NOMO-1 treated with DMSO at 0.1 percent for 48 hours (cell line): ENCODE data around the gene TEP1.
A peak's percentile ranks its signal among the peaks of the same experiment; 100 is the strongest.
"Not testable (repeated sequence)": the region's sequence is repeated elsewhere in the genome, so short reads cannot be mapped to it uniquely, and the experiment has no call there.

Experiments used
- DNase-seq: peaks from one replicate; lab custom pipeline; 2025; ENCODE audit not compliant: unreplicated experiment; lab: John Stamatoyannopoulos, UW

TEP1 gene

DNA sequence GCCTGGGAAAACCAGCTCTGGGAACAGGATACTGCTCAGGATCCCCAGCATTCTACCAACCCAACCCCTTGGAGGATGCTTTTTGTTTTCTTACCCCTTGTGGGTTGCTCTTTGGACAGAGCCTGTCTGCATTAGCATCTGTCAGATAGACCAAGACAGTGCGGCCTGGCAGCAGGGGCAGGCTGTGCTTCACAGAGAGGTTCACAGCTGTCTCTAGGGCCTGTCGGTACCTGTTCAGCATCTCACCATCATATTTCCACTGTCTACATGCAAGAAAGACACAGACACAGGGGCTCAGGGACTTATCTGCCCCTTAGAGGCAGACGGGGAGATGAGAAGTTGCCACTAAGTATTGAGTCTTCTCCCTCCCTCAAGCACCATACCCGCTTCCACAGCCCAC lies 21.8 kb downstream of the TEP1 start:
- DNase-seq: no peak

DNA sequence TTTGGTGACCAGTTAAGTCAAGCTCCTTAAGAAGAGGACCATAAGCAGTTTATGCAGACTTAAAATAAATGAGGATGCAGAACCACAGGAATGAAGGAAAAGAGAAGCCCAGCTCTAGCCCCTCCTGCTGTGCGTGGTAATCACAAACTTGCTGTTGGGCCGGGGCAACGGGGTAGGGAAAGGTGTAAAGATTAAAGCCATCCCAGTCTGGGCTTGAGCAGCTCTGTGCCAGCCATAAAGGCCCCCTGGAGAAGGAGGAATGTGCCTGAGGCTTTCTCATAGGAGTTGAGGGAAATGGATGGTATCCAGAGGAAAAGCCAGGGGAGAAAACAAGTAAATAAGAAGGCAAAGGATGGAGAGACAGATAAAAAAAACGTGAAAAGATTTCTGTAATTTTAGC lies 25.1 kb downstream of the TEP1 start:
- no peak for DNase-seq

DNA sequence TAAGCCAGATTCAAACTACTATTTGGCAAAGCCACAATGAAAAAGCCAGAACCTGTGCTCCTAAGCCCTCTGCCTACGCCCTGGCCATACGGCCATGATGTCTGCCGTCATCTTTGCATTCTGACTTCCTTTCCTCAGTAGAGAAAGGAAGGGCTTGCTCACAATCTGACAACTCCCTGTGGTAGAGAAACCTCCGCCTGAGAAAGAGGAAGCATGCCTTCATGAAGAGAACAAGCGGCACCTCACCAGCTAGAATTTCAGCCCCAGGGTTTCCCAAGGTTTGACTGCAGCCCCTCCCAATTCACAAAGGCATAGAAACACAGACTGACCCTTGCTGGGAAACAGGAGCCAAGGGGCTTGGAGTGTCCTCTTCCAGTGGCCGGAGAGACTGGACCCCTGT lies 25.7 kb downstream of the TEP1 start:
- DNase-seq: peak; percentile 76

DNA sequence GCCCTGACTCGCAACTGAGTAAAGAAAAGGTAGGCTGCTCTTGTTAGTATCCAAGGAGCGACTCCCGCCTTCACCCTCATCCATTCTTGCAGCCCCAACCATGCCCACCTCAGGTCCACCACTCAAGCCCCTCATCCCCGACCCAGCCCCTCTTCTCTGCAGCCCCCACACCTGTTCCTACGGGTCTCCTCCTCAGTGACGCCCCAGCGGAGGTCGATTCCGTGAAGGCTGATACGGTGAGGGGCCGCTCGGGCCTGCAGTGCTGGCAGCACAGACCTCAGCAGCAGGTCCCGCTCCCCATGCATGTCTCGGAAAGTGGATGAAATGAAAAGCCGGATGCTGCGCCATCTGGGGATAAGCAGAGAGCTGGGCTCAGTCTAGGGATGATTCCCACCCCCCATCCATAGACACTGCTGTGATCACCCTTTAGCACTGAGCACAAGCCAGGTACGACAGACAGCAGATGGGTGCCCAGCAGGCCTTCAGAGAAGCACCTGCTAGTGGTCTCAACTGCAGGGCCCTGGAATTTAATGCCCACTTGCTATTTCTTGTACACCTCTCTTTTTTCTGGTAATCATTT lies 26.9 kb downstream of the TEP1 start:
- no peak for DNase-seq

DNA sequence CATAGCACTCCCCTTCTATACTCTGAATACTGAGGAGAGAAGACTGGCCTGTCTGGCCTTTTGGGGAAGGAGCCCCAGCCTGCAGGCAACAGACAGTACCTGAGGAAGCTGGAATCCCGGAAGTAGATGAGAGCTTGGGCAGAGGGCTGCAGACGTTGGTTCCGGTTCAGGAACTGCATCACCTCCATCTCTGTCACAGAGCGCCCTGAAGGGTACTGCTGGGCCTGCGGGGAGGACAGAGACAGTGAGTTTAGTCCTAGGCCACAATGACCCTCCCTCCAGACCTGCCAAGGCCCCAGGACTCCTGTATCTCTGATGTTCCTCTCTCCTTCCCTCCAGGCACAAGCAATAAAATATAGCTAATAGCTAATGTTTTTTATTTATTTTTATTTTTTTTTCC lies 28.4 kb downstream of the TEP1 start:
- no peak for DNase-seq

DNA sequence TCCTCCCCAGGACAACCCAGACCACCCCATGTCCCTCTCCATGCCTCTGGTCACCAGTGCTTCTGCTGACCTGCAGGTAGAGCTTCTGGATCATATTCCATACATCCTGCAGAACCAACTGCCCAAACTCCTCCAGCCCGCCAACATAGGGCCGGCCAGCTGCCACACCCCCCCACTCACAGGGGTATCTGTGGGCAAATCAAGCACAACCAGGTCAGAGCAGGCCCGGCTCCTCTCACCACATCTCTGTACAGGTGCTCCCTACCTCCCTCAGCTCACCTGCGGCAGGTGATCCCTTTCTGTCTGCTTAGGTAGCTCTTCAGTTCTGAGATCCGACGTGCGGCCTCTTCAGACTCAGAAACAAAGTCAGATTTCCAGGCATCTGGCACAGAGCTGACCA lies 29.0 kb downstream of the TEP1 start:
- DNase-seq: no peak

DNA sequence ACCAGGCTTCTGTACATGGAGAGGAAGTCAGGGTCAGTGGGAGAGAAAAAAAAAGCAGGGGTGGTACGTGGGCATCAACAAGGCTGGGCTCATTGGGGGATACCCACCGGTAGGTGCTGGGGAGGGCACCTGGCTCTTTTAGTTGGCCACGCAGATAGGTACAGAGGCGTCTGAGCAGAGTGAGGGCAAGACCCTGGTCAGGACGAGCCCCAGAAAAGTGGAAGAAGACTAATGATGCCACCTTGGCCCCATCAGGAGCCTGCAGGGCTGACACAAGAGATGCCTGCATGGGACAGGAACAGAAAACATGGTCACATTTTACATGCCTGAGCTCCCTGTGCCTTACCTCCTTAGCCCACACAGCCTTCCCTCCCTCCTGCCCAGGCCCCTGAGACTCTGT lies 29.7 kb downstream of the TEP1 start:
- no peak for DNase-seq

DNA sequence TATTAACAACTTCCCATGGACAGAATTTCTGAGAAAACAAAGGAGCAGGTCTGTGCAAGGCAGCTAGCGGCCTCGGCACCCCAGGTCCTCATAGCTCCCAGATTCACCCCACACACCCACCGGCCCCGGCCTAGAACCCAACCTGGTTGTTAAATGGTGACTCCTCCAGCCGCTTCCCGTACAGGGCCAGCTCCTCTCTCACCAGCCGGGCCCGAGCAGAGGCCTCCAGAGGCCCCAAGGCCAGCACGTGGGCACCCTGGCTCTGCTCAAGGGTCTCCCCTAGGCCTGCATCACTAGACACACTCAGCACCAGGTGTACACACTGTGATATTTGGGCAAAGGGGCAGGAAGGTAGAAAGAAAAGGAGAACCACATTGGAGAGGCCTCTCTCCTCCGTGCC lies 30.3 kb downstream of the TEP1 start:
- no peak for DNase-seq

DNA sequence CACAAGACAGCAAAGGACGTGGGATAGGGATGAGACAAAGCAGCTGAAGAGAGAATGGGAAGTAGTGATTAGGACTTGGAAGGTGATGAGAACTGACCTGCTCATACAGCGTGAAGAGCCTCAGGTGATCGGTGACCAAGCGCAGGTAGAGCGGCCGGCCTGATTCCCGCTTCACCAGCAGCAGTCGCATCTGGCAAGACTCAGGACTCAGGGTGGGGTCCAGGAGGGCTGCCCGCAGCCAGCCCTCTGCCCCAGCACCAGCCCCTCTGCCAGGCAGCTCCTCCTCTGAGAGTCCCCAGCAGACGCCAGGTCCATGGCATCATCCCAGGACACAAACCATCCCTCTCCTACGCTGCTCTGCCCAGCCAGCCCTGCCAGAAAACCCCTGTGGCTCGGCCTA lies 30.8 kb downstream of the TEP1 start:
- DNase-seq: no peak

DNA sequence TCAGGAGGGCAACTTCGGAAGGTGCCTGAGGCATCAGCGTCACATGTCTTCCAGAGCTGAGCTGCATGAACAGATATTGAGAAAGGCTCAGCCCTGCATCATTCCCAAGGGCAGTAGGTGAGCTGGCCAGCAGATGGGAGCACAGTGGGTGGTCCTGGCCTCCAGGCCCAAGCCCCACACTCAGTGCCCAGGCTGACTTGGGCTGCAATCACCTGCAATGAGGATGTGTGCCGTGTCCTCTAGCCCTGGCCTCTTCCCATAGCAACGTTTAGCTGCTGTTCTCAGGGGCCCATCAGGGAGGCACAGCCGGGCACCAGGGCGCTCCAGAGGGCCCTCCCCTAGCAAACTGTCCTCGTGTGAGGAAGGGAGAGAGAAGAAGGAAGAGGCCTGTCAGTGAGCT lies 32.0 kb downstream of the TEP1 start:
- DNase-seq: no peak

DNA sequence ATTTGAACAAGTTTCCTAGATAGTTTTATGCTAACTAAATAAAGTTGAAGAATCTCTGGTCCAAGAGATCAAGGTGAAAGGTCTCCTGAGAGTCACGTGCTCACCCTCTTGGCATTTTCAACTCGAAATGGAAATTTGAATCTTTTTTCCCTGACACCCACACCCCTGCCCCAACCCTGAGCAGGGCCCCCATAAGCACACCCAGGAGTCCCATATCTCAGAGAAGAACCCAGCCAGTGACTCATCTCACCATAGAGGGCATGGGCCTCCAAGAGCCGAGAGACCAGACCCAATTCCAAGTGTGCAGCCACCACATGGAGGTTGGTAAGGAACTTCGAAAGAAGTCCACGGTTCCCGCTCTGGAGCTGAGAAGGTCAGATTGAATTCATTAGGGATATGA lies 32.6 kb downstream of the TEP1 start:
- DNase-seq: no peak

DNA sequence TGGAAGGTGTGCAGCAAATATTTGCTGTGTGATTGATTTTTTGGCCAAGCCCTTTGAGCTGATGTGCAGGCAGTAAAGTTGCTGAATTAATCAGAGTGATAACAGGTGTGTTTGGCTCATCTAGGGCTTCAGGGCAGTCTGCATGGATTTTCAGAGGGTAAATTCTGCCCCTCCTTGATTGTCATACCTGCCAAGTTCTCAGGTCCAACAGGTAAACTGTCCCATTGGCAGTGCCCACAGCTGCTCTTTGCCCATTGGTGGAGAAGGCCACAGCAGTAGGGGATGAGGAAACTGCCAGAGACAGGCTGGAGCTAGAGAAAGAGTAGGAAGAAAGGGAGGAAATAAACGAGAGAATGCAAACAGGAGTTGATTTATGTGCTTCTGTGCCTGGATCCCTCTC lies 33.6 kb downstream of the TEP1 start:
- no peak for DNase-seq

DNA sequence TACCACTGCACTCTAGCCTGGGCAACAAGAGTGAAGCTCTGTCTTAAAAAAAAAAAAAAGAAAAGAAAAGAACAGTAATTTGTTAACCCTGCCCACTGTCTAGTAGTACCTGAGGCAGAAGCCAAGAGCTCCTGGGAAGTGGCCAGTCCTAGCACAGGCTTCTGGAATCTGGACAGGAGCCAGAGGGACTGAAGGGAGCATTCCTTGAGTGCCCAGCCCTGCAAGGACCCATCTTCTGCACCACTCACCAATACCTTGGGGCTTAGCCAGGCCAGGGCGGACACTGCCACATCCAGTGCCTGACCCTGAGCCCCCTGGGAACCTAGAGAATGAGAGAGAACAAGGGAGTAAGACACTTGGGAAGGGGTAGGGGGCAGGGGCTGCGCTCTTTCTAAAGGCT lies 36.1 kb downstream of the TEP1 start:
- DNase-seq: no peak

DNA sequence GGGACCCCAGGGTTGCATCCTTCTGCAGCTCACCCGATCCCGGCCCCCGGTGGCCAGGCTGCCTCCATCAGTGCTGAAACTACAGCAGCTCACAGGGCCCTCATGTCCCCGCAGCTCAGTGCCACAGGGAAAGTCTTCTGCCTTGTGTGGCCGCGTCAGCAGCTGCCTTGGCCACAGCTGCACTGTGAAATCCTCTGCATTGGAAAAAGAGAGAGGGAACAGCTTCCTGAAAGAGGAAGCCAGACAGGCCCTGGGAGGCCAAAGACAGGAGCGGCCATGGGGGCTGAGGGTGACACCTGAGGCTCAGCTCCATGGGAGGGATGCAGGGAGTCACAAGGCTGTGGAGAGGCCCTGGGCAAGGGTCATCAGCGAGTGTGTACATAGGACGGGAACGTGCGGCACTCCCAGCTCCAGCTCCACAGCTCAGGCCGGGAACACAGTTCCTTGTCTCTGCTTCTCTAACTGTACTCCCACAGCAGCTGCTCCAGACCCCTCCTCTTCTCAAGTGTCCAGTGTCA lies 37.2 kb downstream of the TEP1 start:
- no peak for DNase-seq

DNA sequence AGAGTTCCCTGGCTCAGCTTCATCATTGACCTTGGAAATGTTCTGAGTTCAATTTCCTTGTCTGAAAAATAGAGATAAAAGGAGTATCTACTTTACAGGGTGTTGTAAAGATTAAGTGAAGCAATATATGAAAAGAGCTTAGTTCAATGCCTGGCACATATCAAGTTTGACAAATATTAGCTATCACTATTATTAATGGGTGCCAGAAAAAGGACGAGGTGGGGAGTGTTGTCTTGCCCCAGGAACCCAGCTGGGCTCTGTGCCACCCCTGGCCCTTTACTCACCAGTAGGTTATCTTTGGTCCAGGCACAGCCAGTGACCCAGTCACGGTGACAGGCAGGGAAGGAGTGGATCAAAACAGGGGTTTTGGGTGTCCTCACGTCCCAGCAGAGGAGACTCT lies 37.8 kb downstream of the TEP1 start:
- no peak for DNase-seq

DNA sequence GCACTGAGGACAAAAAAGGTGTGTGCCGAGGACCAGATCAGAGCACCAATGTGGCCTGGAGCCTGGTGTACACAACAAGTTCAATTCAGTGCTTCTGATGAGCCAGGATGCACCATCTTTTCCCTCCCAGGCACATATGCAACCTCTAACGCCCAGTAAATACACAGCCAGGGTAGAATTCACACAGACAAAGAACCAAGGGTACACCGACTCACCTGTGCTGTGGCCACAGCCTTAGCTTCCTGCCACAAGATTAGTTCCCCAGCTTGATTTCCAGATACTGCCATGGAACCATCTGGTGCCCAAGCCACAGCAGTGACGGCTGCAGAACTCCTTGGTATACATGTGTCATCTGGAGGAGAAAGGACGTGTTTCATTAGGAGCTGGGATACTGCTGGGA lies 40.5 kb downstream of the TEP1 start:
- DNase-seq: no peak

DNA sequence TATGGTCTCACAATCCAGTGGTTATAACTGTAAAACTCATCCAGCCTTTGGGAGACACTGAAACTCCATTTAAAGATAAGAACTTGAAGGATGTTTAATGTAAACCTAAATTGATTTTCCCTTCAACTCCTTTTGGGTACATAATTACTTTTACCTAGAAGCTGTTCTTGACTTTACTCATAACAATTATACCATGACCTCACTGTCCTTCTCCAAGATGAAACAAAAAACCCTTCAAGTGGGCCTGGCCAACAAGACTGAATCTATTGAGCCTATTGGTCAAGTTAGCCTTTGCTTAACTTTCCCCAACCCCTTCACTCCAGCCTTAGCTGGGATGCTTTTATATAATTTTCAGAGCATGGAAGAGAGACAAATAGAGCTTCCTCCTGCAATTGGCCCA lies 47.4 kb downstream of the TEP1 start:
- no peak for DNase-seq

DNA sequence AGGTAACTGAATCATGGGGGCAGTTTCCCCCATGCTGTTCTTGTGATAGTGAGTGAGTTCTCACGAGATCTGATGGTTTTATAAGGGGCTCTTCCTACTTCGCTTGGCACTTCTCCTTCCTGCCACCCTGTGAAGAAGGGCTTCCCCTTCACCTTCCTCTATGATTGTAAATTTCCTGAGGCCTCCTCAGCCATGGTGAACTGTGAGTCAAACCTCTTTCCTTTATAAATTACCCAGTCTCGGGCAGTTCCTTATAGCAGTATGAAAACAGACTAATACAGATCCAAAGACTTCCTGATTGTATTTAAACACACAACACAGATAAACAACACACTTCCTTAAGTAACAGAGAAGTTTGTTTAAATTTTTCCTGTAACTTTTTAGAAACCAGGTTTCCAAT lies 54.8 kb downstream of the TEP1 start:
- not testable (repeated sequence) for DNase-seq

DNA sequence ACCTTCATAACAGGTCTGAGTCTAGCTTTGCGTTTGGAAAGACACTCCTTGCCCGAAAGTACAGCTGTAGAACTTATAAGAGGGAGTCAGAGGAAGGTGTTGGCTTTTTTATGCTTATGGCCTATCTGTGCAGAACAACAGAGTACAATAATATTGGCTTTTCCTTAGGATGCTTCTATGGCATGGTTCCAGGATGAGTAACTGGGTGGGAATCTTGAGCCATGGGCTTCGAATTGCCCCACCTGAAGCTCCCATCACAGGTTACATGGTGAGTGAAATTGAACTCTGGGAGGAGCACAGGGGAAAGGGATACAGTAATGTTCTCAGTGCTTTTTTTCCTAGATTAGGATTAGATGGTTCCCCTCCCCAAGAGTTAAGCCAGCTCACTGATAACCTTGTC lies 56.9 kb downstream of the TEP1 start:
- no peak for DNase-seq

DNA sequence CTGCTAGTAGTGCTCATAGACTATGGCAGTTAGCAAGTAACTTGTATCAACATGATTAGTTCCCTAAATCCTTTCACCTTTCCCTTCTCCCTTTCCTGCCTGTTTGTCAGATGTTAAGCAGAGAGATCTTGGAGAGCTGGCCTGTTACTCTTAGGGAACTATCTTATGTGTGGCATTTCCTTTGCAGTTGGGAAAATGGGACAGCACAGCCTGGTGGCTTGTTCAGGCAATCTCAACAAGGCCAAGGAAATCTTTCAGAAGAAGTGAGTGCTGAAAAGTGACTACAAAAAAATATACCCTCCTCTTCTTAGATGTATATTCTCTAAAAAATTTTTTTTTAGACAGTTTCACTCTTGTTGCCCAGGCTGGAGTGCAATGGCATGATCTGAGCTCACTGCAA lies 62.4 kb downstream of the TEP1 start:
- DNase-seq: no peak

DNA sequence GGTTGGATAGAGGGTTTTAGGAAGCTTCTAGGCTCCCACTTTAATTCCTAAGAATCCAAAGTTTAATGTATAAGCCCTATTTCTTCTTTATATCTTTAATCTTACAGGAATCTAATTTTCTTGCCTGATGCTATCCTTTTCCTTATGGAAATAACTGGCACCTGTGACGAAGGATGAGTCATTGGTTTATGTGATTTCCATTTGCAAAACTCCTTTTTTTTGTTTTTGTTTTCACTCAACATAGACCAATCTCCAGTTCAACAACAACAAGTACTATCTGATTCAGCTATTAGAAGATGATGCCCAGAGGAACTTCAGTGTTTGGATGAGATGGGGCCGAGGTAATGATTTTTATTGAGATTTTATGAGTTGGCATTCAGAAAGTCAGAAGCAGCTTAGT lies 63.0 kb downstream of the TEP1 start:
- no peak for DNase-seq

DNA sequence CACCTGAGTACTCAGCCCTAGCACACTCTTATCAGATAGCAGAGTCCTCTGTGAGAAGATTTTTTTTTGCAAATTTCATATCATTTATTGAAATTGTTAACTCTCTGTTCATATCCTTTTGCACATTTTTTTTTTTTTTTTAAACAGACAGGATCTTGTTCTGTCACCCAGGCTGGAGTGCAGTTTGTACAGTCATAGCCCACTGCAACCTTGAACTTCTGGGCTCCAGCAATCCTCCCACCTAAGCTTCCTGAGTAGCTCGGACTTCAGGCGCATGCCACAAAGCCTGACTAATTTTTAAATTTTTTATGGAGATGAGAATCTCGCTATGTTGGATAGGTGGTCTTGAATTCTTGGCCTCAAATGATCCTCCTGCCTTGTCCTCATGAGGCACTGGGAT lies 65.6 kb downstream of the TEP1 start:
- no peak for DNase-seq

DNA sequence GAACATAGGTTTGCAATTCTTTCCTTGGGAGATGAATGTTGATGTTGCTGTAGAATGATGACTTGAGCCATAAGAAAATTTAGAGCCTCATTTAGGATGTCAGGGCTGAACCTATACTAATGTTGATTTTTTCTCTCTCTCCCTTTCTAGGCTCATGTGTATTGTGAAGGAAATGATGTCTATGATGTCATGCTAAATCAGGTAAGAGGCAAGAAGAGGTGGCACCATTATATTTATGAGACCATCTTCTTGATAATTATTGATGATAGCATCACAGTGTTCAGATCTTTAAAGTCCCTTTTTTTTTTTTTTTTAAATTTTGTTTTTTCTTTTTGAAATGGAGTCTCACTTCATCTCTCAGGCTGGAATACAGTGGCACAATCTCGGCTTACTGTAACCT lies 66.6 kb downstream of the TEP1 start:
- DNase-seq: no peak

DNA sequence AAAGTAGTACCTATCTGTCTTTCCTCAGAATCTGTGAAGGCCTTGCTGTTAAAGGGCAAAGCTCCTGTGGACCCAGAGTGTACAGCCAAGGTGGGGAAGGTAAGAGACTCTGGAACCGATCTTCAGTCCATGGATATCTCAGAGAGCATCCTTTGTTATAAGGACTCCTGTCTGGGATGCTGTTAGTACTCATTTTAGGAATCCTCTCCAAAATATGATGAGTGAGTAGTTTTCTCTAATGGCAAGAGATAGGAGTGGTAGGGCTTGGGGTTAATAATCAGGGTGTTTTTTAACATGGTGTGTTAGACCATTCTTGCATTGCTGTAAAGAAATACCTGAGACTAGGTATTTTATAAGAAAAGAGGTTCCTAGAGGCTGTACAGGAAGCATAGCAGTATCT lies 67.9 kb downstream of the TEP1 start:
- no peak for DNase-seq
